Caco-2 (cell line): Measurements from ENCODE around the gene SMYD3. TPM values are rescaled to one million over a fixed set of nuclear protein-coding genes. Genes with fewer than 3 reads are reported as not detected.

Experiments
- BruUV-seq: library from RNA; stranded (reverse); fragments of 400-500 nt; replicated peaks from 2 replicates; lab custom pipeline; 2021; lab: Mats Ljungman, UMichigan
- CTCF ChIA-PET: fragments of 300-600 bp; sonication (Branson Sonifier 250); formaldehyde crosslinking; loops from one replicate; lab custom pipeline; 2022; ENCODE audit warnings: antibody characterized with exemption; lab: Charles Lee
- POLR2A ChIA-PET: fragments of 300-600 bp; sonication (Branson Sonifier 250); formaldehyde crosslinking; loops from one replicate; lab custom pipeline; 2022; ENCODE audit warnings: antibody characterized with exemption; lab: Charles Lee
- DNase-seq, 2 experiments: peaks; one replicate each; pipeline versions ENCODE4 v3.0.0 to v3.0.0-alpha.2; 2020 to 2022
- H3K27me3 ChIP-seq: replicated peaks from 2 replicates; pipeline ENCODE4 v1.6.0; 2011; ENCODE audit warnings: low read length; ENCODE audit not compliant: control insufficient read depth, insufficient read depth
- H3K36me3 ChIP-seq: 2 replicates; pipeline ENCODE4 v1.5.1; 2011; ENCODE audit warnings: low read length; ENCODE audit not compliant: control insufficient read depth, insufficient read depth
- H3K4me1 ChIP-seq: fragments of 250-450 bp; sonication (Bioruptor Pico); 2 replicates; pipeline ENCODE4 v1.5.1; 2020; ENCODE audit warnings: mild to moderate bottlenecking
- H3K4me3 ChIP-seq: 2 replicates; pipeline ENCODE4 v1.5.1; 2011; ENCODE audit warnings: low read depth, mild to moderate bottlenecking, control low read depth, low read length
- H3K9me3 ChIP-seq: fragments of 250-450 bp; sonication (Bioruptor Pico); 2 replicates; pipeline ENCODE4 v1.5.1; 2020; ENCODE audit warnings: mild to moderate bottlenecking, moderate library complexity
- H3K27ac Mint-ChIP-seq: one replicate; pipeline ENCODE4 v1.8.0; 2022; ENCODE audit warnings: mixed read lengths; ENCODE audit not compliant: unreplicated experiment
- H3K27me3 Mint-ChIP-seq: one replicate; pipeline ENCODE4 v1.8.0; 2022; ENCODE audit warnings: mixed read lengths; ENCODE audit not compliant: insufficient read depth, unreplicated experiment
- H3K36me3 Mint-ChIP-seq: one replicate; pipeline ENCODE4 v1.8.0; 2022; ENCODE audit warnings: mild to moderate bottlenecking, mixed read lengths; ENCODE audit not compliant: insufficient read depth, unreplicated experiment
- H3K4me1 Mint-ChIP-seq: one replicate; pipeline ENCODE4 v1.8.0; 2022; ENCODE audit warnings: low read depth, mixed read lengths; ENCODE audit not compliant: unreplicated experiment
- H3K4me3 Mint-ChIP-seq: one replicate; pipeline ENCODE4 v1.8.0; 2022; ENCODE audit warnings: mild to moderate bottlenecking, moderate library complexity, mixed read lengths; ENCODE audit not compliant: unreplicated experiment
- H3K9me3 Mint-ChIP-seq: one replicate; pipeline ENCODE4 v1.8.0; 2022; ENCODE audit warnings: mixed read lengths; ENCODE audit not compliant: unreplicated experiment
- intact Hi-C: fragments of 100-400 bp; cut with micrococcal nuclease; formaldehyde crosslinking; loops from one replicate; pipeline ENCODE4 v1.10.0; 2022; ENCODE audit not compliant: unreplicated experiment
- total RNA-seq: library from RNA; stranded (reverse); gene quantifications from 2 replicates; pipeline ENCODE4 v1.2.3, GENCODE V29; 2022
- TF ChIP-seq, protein P1 (sequence below), 2 experiments: fragments of 200-600 bp in 1 of 2; IDR thresholded peaks; 1 replicate in 1 of 2; 2 replicates in 1 of 2; pipeline versions ENCODE4 v1.5.1 to v1.8.0; 2011 to 2022; ENCODE audit warnings: antibody characterized with exemption in 1 of 2, control low read depth in 1 of 2, inconsistent platforms in 1 of 2, low read depth in 1 of 2, low read length in 1 of 2, mild to moderate bottlenecking in 1 of 2, moderate library complexity in 1 of 2; ENCODE audit not compliant: insufficient read depth in 1 of 2, severe bottlenecking in 1 of 2, unreplicated experiment in 1 of 2

Gene SMYD3
- total RNA-seq, 1 experiment from 2014 or later: 33.0 TPM

DNA sequence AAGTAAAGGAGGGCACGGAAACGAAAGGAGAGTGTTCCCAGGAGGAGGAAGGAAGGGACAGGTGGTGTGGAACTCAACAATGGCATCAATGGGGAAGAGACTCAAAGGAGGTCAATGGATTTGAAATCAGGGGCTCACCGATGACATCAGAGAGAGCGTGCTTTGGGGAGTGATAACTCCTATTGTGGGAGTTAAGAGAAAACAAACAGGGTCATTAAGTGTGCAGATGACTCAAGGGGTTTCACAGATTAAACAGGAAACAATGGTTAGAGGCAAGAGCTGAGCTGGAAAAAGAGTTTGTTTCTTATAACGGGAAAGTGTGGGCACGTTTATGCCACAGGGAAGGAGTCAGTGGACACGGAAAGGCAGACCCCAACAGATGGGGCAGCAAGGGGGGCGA, 629.1 kb downstream of the SMYD3 start:
- H3K27me3 ChIP-seq: no peaks in the 10 kb centered on the region
- no peaks in the 10 kb centered on the region for H3K36me3 ChIP-seq
- H3K9me3 ChIP-seq: no peaks in the 10 kb centered on the region
- H3K27me3 Mint-ChIP-seq: no peaks in the 10 kb centered on the region
- peaks cover 15% of the 10 kb centered on the region for H3K4me1 ChIP-seq
- no peaks in the 10 kb centered on the region for H3K9me3 Mint-ChIP-seq
- intact Hi-C loops: no loop called here
- ChIA-PET POLR2A (no interaction called here), CTCF (no interaction called here)
- no peak overlapping the region for H3K4me3 ChIP-seq
- no peak for DNase-seq
- no TSS peak for BruUV-seq
- no peaks in the 10 kb centered on the region for H3K4me1 Mint-ChIP-seq
- H3K4me3 Mint-ChIP-seq: no peak overlapping the region
- H3K27ac Mint-ChIP-seq: no peak overlapping the region
- TF ChIP-seq, protein P1, sequence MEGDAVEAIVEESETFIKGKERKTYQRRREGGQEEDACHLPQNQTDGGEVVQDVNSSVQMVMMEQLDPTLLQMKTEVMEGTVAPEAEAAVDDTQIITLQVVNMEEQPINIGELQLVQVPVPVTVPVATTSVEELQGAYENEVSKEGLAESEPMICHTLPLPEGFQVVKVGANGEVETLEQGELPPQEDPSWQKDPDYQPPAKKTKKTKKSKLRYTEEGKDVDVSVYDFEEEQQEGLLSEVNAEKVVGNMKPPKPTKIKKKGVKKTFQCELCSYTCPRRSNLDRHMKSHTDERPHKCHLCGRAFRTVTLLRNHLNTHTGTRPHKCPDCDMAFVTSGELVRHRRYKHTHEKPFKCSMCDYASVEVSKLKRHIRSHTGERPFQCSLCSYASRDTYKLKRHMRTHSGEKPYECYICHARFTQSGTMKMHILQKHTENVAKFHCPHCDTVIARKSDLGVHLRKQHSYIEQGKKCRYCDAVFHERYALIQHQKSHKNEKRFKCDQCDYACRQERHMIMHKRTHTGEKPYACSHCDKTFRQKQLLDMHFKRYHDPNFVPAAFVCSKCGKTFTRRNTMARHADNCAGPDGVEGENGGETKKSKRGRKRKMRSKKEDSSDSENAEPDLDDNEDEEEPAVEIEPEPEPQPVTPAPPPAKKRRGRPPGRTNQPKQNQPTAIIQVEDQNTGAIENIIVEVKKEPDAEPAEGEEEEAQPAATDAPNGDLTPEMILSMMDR (IDR thresholded peaks at IDR 0.05; ENCODE audit: insufficient read depth in 1 of 2, low read depth in 1 of 2, low read length in 1 of 2, severe bottlenecking in 1 of 2, unreplicated experiment in 1 of 2): no peak
- H3K36me3 Mint-ChIP-seq: no peaks in the 10 kb centered on the region

DNA sequence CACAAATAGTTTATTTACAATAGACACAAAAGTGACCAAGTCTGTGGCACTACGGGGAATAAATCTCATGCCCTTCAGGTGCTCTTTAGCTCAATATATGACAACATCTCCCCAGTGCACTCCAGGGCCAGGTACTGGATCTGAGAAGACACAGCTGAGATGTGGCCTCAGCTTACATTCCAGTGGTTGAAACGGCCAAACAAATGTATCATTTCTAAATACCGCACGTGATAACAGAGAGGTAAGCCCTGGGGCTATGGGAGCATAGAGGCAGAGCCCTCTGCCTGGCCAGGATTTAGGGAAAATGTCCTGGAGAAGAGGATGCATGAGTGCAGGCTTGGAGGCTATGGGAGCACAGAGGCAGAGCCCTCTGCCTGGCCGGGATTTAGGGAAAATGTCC, 630.5 kb downstream of the SMYD3 start:
- CTCF ChIA-PET: no interaction called here
- POLR2A ChIA-PET: no interaction called here
- H3K4me1 ChIP-seq: peaks cover 15% of the 10 kb centered on the region
- H3K9me3 ChIP-seq: no peaks in the 10 kb centered on the region
- Mint-ChIP-seq H3K36me3 (no peaks in the 10 kb centered on the region), H3K9me3 (no peaks in the 10 kb centered on the region), H3K27me3 (no peaks in the 10 kb centered on the region), H3K27ac (no peak overlapping the region), H3K4me3 (no peak overlapping the region), H3K4me1 (no peaks in the 10 kb centered on the region)
- TF ChIP-seq, protein P1 (IDR thresholded peaks at IDR 0.05; ENCODE audit: insufficient read depth in 1 of 2, low read depth in 1 of 2, low read length in 1 of 2, severe bottlenecking in 1 of 2, unreplicated experiment in 1 of 2): no peak
- H3K4me3 ChIP-seq: no peak overlapping the region
- no peaks in the 10 kb centered on the region for H3K27me3 ChIP-seq
- DNase-seq: no peak
- intact Hi-C loops: no loop called here
- H3K36me3 ChIP-seq: no peaks in the 10 kb centered on the region
- BruUV-seq: no TSS peak

DNA sequence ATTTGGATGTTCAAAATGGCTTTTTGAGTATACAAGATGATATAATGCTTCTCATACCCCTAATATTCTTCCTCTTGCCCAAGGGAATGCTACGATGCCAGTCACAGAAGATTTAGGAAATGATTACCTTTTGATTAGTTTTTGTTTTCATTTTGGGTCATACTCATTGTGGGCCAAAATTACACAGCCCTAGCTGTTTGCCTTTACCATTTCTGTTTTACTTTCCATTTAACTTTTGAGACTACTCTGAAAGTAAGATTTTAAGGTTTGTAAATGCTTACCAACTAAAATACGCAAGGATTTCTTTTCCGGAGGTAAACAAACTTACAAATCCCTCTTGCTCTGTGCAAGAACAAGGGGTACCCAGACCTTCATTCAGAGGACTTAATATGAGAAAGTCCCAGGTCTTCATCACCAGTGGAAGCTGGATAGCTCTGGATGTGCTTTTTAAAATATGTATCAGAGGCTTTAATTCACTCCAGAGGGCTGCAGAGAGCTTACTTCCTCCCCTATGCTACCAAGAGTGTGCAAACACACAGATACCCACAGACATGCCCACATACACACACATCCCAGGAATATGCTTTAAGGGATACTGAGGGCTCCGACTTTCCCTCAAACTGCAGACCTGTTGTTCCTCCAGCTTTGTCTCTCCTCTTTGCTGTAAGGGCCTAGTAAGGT, 631.4 kb downstream of the SMYD3 start:
- Mint-ChIP-seq H3K27me3 (no peaks in the 10 kb centered on the region), H3K4me1 (no peaks in the 10 kb centered on the region), H3K9me3 (no peaks in the 10 kb centered on the region), H3K27ac (no peak overlapping the region), H3K36me3 (no peaks in the 10 kb centered on the region), H3K4me3 (no peak overlapping the region)
- POLR2A ChIA-PET: no interaction called here
- Histone ChIP-seq H3K4me3 (no peak overlapping the region), H3K27me3 (no peaks in the 10 kb centered on the region), H3K4me1 (peaks cover 15% of the 10 kb centered on the region), H3K9me3 (no peaks in the 10 kb centered on the region), H3K36me3 (no peaks in the 10 kb centered on the region)
- intact Hi-C loops: no loop called here
- CTCF ChIA-PET: no interaction called here
- DNase-seq: no peak
- TF ChIP-seq, protein P1 (IDR thresholded peaks at IDR 0.05; ENCODE audit: insufficient read depth in 1 of 2, low read depth in 1 of 2, low read length in 1 of 2, severe bottlenecking in 1 of 2, unreplicated experiment in 1 of 2): no peak
- BruUV-seq: no TSS peak
